H1 (cell line): Measurements from ENCODE around the gene DENND1A. TPM values are rescaled to one million over a fixed set of nuclear protein-coding genes. Genes with fewer than 3 reads are reported as not detected.
A peak's percentile ranks its signal among the peaks of the same experiment; 100 is the strongest.

Experiments used
- CTCF ChIA-PET: fragments of 300-600 bp; sonication (Branson Sonifier 250); formaldehyde crosslinking; loops from one replicate; lab custom pipeline; 2021; ENCODE audit not compliant: partially characterized antibody; lab: Charles Lee
- POLR2A ChIA-PET: fragments of 300-600 bp; sonication (Branson Sonifier 250); formaldehyde crosslinking; loops from one replicate; lab custom pipeline; 2021; ENCODE audit warnings: inconsistent platforms; ENCODE audit not compliant: partially characterized antibody; lab: Charles Lee
- DNase-seq, 2 experiments: peaks; one replicate each; pipeline versions ENCODE4 v3.0.0 to v3.0.0-alpha.2; 2010 to 2022; ENCODE audit warnings: low spot score in 2 of 2, low read depth in 1 of 2, mixed read lengths in 1 of 2
- FAIRE-seq: peaks from 2 replicates; lab custom pipeline; 2011; peaks lifted over from hg19 to GRCh38; lab: Jason Lieb, UNC
- H2AFZ ChIP-seq: 2 replicates; pipeline ENCODE4 v1.8.1; 2012; ENCODE audit warnings: low read length, inconsistent platforms
- H2AK5ac ChIP-seq: 2 replicates; pipeline ENCODE4 v1.6.1; 2013; ENCODE audit warnings: low read depth, low read length
- H2BK120ac ChIP-seq: replicated peaks from 2 replicates; pipeline ENCODE3; 2013; ENCODE audit warnings: low read depth, low read length, inconsistent platforms
- H2BK12ac ChIP-seq: 2 replicates; pipeline ENCODE4 v1.6.1; 2013; ENCODE audit warnings: low read depth, low read length
- H2BK15ac ChIP-seq: 2 replicates; pipeline ENCODE4 v1.6.1; 2013; ENCODE audit warnings: low read length
- H2BK20ac ChIP-seq: 2 replicates; pipeline ENCODE4 v1.6.1; 2013; ENCODE audit warnings: low read length
- H2BK5ac ChIP-seq: 2 replicates; pipeline ENCODE4 v1.6.1; 2013; ENCODE audit warnings: low read depth, low read length
- H3K14ac ChIP-seq: 2 replicates; pipeline ENCODE4 v1.6.1; 2013; ENCODE audit warnings: inconsistent platforms; ENCODE audit not compliant: insufficient read length
- H3K18ac ChIP-seq: 2 replicates; pipeline ENCODE4 v1.6.1; 2013; ENCODE audit warnings: low read length; ENCODE audit errors: extremely low read depth
- H3K23ac ChIP-seq: 2 replicates; pipeline ENCODE4 v1.6.1; 2013; ENCODE audit warnings: inconsistent platforms; ENCODE audit not compliant: insufficient read length
- H3K23me2 ChIP-seq: 2 replicates; pipeline ENCODE4 v1.6.1; 2013; ENCODE audit warnings: low read depth, low read length
- H3K27ac ChIP-seq: 2 replicates; pipeline ENCODE4 v1.6.1; 2011; ENCODE audit warnings: low read depth, low read length, inconsistent platforms
- H3K27me3 ChIP-seq, 4 experiments: replicated peaks in 1 of 4; 1 replicate in 1 of 4; 2 replicates in 3 of 4; pipeline versions ENCODE4 v1.6.1 to v1.8.1; 2011 to 2013; ENCODE audit warnings: low read length in 3 of 4, mild to moderate bottlenecking in 3 of 4, inconsistent platforms in 2 of 4, mixed read lengths in 2 of 4, moderate library complexity in 1 of 4; ENCODE audit not compliant: control insufficient read depth in 3 of 4, insufficient read depth in 3 of 4; ENCODE audit errors: extremely low read depth in 1 of 4
- H3K36me3 ChIP-seq, 4 experiments: 2 replicates each; pipeline versions ENCODE4 v1.6.1 to v1.8.1; 2011 to 2013; ENCODE audit warnings: mild to moderate bottlenecking in 4 of 4, low read length in 3 of 4, moderate library complexity in 2 of 4, control low read depth in 1 of 4, inconsistent platforms in 1 of 4; ENCODE audit not compliant: insufficient read depth in 4 of 4, control insufficient read depth in 2 of 4
- H3K4ac ChIP-seq: replicated peaks from 2 replicates; pipeline ENCODE3; 2013; ENCODE audit warnings: low read length, low read depth, mixed read lengths, inconsistent platforms; ENCODE audit not compliant: insufficient read length
- H3K4me1 ChIP-seq, 4 experiments: replicated peaks in 1 of 4; 1 replicate in 1 of 4; 2 replicates in 3 of 4; pipeline versions ENCODE4 v1.6.1 to v1.8.1; 2011 to 2013; ENCODE audit warnings: low read length in 3 of 4, inconsistent platforms in 2 of 4, mixed read lengths in 1 of 4; ENCODE audit not compliant: insufficient read depth in 4 of 4, control insufficient read depth in 3 of 4
- H3K4me2 ChIP-seq, 2 experiments: 2 replicates each; pipeline versions ENCODE4 v1.6.1 to v1.8.1; 2011 to 2013; ENCODE audit warnings: low read depth in 2 of 2, low read length in 2 of 2, control low read depth in 1 of 2, inconsistent platforms in 1 of 2, mild to moderate bottlenecking in 1 of 2; ENCODE audit not compliant: insufficient read depth in 1 of 2
- H3K4me3 ChIP-seq, 4 experiments: fragments of 200-600, 300-600 bp in 1 of 4; sonication (generic), shearing (Covaris generic), sonication (Bioruptor Twin) in 1 of 4; 2 replicates each; pipeline versions ENCODE4 v1.5.1 to v1.8.1; 2011 to 2016; ENCODE audit warnings: low read length in 4 of 4, low read depth in 3 of 4, control low read depth in 2 of 4, inconsistent platforms in 2 of 4, mild to moderate bottlenecking in 2 of 4, mixed read lengths in 1 of 4, moderate library complexity in 1 of 4; ENCODE audit not compliant: insufficient read depth in 2 of 4; ENCODE audit errors: extremely low read depth in 1 of 4
- H3K56ac ChIP-seq: replicated peaks from 2 replicates; pipeline ENCODE3; 2013; ENCODE audit warnings: low read depth, mild to moderate bottlenecking, mixed read lengths, low read length, inconsistent platforms; ENCODE audit not compliant: insufficient read length
- H3K79me1 ChIP-seq: 2 replicates; pipeline ENCODE4 v1.6.1; 2013; ENCODE audit warnings: low read depth, low read length, control low read depth
- H3K79me2 ChIP-seq, 2 experiments: 2 replicates each; pipeline versions ENCODE4 v1.6.1 to v1.8.1; 2012 to 2013; ENCODE audit warnings: low read length in 2 of 2, mild to moderate bottlenecking in 2 of 2, inconsistent platforms in 1 of 2; ENCODE audit not compliant: insufficient read depth in 2 of 2, control insufficient read depth in 1 of 2
- H3K9ac ChIP-seq, 4 experiments: replicated peaks in 1 of 4; 1 replicate in 1 of 4; 2 replicates in 3 of 4; pipeline versions ENCODE4 v1.6.1 to v1.8.1; 2011 to 2013; ENCODE audit warnings: low read depth in 3 of 4, low read length in 3 of 4, control low read depth in 2 of 4, mild to moderate bottlenecking in 2 of 4, moderate library complexity in 2 of 4, inconsistent platforms in 1 of 4; ENCODE audit errors: extremely low read depth in 1 of 4
- H3K9me3 ChIP-seq, 2 experiments: 2 replicates each; pipeline versions ENCODE4 v1.6.1 to v1.8.1; 2012 to 2013; ENCODE audit warnings: mild to moderate bottlenecking in 2 of 2, moderate library complexity in 2 of 2, control low read depth in 1 of 2, inconsistent platforms in 1 of 2, low read depth in 1 of 2, low read length in 1 of 2, mixed read lengths in 1 of 2; ENCODE audit not compliant: insufficient read depth in 2 of 2
- H4K20me1 ChIP-seq, 2 experiments: replicated peaks in 1 of 2; 2 replicates each; pipeline versions ENCODE3 to v1.8.1; 2011 to 2013; ENCODE audit warnings: inconsistent platforms in 2 of 2, low read length in 2 of 2, mild to moderate bottlenecking in 1 of 2; ENCODE audit not compliant: insufficient read depth in 2 of 2, control insufficient read depth in 1 of 2
- H4K5ac ChIP-seq: 2 replicates; pipeline ENCODE4 v1.6.1; 2013; ENCODE audit warnings: low read length, low read depth, mixed read lengths, inconsistent platforms; ENCODE audit not compliant: insufficient read length
- H4K8ac ChIP-seq: 2 replicates; pipeline ENCODE4 v1.8.0; 2013; ENCODE audit warnings: mild to moderate bottlenecking, moderate library complexity, low read length, inconsistent platforms; ENCODE audit not compliant: insufficient read depth; ENCODE audit errors: extremely low read depth
- H4K91ac ChIP-seq: replicated peaks from 2 replicates; pipeline ENCODE3; 2013; ENCODE audit warnings: low read length, mixed read lengths, inconsistent platforms; ENCODE audit not compliant: insufficient read length
- BCL11A ChIP-seq, 2 experiments: IDR thresholded peaks; one replicate each; pipeline ENCODE4 v1.6.1; 2011; ENCODE audit warnings: low read depth in 2 of 2, low read length in 2 of 2, mild to moderate bottlenecking in 2 of 2
- CEBPB ChIP-seq: IDR thresholded peaks from 2 replicates; pipeline ENCODE4 v1.6.1; 2012; ENCODE audit warnings: low read depth, low read length
- CTCF ChIP-seq, 3 experiments: IDR thresholded peaks; 1 replicate in 2 of 3; 2 replicates in 1 of 3; pipeline versions ENCODE4 v1.5.1 to v1.6.1; 2011; ENCODE audit warnings: low read length in 3 of 3, mild to moderate bottlenecking in 3 of 3, inconsistent platforms in 2 of 3, low read depth in 1 of 3, moderate library complexity in 1 of 3; ENCODE audit not compliant: insufficient read depth in 1 of 3; ENCODE audit errors: control extremely low read depth in 1 of 3
- NANOG ChIP-seq: IDR thresholded peaks from 2 replicates; pipeline ENCODE4 v1.6.1; 2011; ENCODE audit warnings: low read length, low read depth, mild to moderate bottlenecking, inconsistent platforms; ENCODE audit not compliant: insufficient read depth, poor library complexity, severe bottlenecking
- POLR2A ChIP-seq, 2 experiments: IDR thresholded peaks; 1 replicate in 1 of 2; 2 replicates in 1 of 2; pipeline ENCODE4 v1.6.1; 2011; ENCODE audit warnings: low read depth in 2 of 2, low read length in 2 of 2, mild to moderate bottlenecking in 2 of 2; ENCODE audit errors: control extremely low read depth in 1 of 2
- RBBP5 ChIP-seq: IDR thresholded peaks from 2 replicates; pipeline ENCODE4 v1.7.1; 2012; ENCODE audit warnings: low read depth, mild to moderate bottlenecking, inconsistent platforms, low read length, moderate library complexity, borderline replicate concordance
- SAP30 ChIP-seq: fragments of 300-600 bp; sonication (generic); IDR thresholded peaks from 2 replicates; pipeline ENCODE4 v1.7.1; 2012; ENCODE audit warnings: low read length, moderate library complexity, mild to moderate bottlenecking, inconsistent platforms; ENCODE audit not compliant: insufficient read depth, insufficient replicate concordance
- SIX5 ChIP-seq: IDR thresholded peaks from 2 replicates; pipeline ENCODE4 v1.6.1; 2011; ENCODE audit warnings: mild to moderate bottlenecking, low read depth, low read length
- TAF7 ChIP-seq: optimal IDR thresholded peaks from 2 replicates; pipeline ENCODE3; 2011; ENCODE audit warnings: low read depth, mild to moderate bottlenecking, inconsistent platforms, low read length, moderate library complexity, borderline replicate concordance
- TCF12 ChIP-seq: IDR thresholded peaks from 2 replicates; pipeline ENCODE4 v1.6.1; 2011; ENCODE audit warnings: low read depth, mild to moderate bottlenecking, low read length
- ZNF274 ChIP-seq: IDR thresholded peaks from 2 replicates; pipeline ENCODE4 v1.7.0; 2012; ENCODE audit warnings: low read length, borderline replicate concordance; ENCODE audit errors: extremely low read depth
- WGBS, 2 experiments: shearing (Covaris generic) in 1 of 2; methylation state at CpG; one replicate each; pipeline versions ENCODE4 v1.1.6 to v1.1.7; 2013 to 2015; ENCODE audit warnings: low lambda C conversion rate in 2 of 2, mixed read lengths in 2 of 2, inconsistent platforms in 1 of 2, low coverage in 1 of 2, missing lambda C conversion rate in 1 of 2; ENCODE audit not compliant: insufficient replicate concordance in 2 of 2, insufficient coverage in 1 of 2, insufficient read length in 1 of 2; ENCODE audit errors: extremely low coverage in 1 of 2, missing lambda C conversion rate in 1 of 2; 5-methylcytosine and 5-hydroxymethylcytosine counted together
- polyA plus RNA-seq, 7 experiments: library from polyadenylated mRNA; depleted of rRNA in 3 of 7; stranded (reverse) in 5 of 7; unstranded in 2 of 7; fragments of >200 nt in 5 of 7; fragments of 200-250 nt in 2 of 7; gene quantifications; 1 replicate in 5 of 7; 2 replicates in 1 of 7; 4 replicates in 1 of 7; pipeline versions ENCODE4 v1.2.1 to v1.2.3, GENCODE V29; 2011 to 2013; ENCODE audit warnings: missing spikeins in 2 of 7, mixed read lengths in 2 of 7
- total RNA-seq: library from RNA; stranded (reverse); fragmentation: NEBNext Ultra II Directional; extraction: Animal tissue kit (Norgen Biotek cat#: 25700); gene quantifications from 2 replicates; pipeline ENCODE4 v1.2.1, GENCODE V29; 2021

Gene DENND1A
- total and polyA plus RNA-seq, 2 of the 8 experiments (the other 6 are each of a cell fraction or from before 2014, with no cell fraction given), result 24.1 to 26.4 TPM

- no peak overlapping the region for H4K5ac ChIP-seq
- H3K56ac ChIP-seq, result no peak overlapping the region
- no peak overlapping the region for H3K4ac ChIP-seq
- WGBS, 2 experiments, result 89% methylated on average over 7 of the region's 7 CpGs; no CpG with 5 or more reads in 1 of the 2 experiments
- ChIA-PET CTCF (interaction anchor here (1.5 to 1.6 kb wide), 2 partner anchors 13 to 37 kb away, joined by 3 read pairs; no protein-coding TSS in a partner anchor), POLR2A (interaction anchor here (1.3 kb wide), 1 partner anchor 46 kb away, joined by 5 read pairs; no protein-coding TSS in a partner anchor)
- no peaks in the 10 kb centered on the region for H3K79me1 ChIP-seq
- H2BK20ac ChIP-seq, result no peak overlapping the region
- no peaks in the 10 kb centered on the region for H3K27me3 ChIP-seq
- H2BK12ac ChIP-seq, result no peak overlapping the region
- H4K8ac ChIP-seq, result no peak overlapping the region
- no peak for DNase-seq
- no peak overlapping the region for H4K91ac ChIP-seq
- no peak overlapping the region for H3K18ac ChIP-seq
- peaks cover 0 to 3% of the 10 kb centered on the region in 2 experiments for H4K20me1 ChIP-seq
- no peak overlapping the region for H3K4me3 ChIP-seq
- H2BK120ac ChIP-seq, result no peak overlapping the region
- 0 out of 7 replicates have a peak overlapping the region, but pooled peaks of 1 of the 4 experiments have one; percentile 11 for H3K9ac ChIP-seq
- H3K27ac ChIP-seq, result no peak overlapping the region
- H3K9me3 ChIP-seq, result no peaks in the 10 kb centered on the region
- no peak overlapping the region for H3K4me2 ChIP-seq
- no peak overlapping the region for H3K23ac ChIP-seq
- no peak overlapping the region for H2AFZ ChIP-seq
- peaks cover 0 to 3% (median 0%) of the 10 kb centered on the region in 4 experiments; a peak in 3 of 7 replicates for H3K4me1 ChIP-seq
- FAIRE-seq, result no peak
- no peaks in the 10 kb centered on the region for H3K23me2 ChIP-seq
- no peak overlapping the region for H2BK15ac ChIP-seq
- no peaks in the 10 kb centered on the region for H3K79me2 ChIP-seq
- no peak overlapping the region for H3K14ac ChIP-seq
- no peak overlapping the region for H2AK5ac ChIP-seq
- H3K36me3 ChIP-seq, result no peaks in the 10 kb centered on the region
- H2BK5ac ChIP-seq, result no peak overlapping the region
- no peak for TF ChIP-seq BCL11A (IDR thresholded peaks at IDR 0.05; ENCODE audit: low read depth in 2 of 2, low read length in 2 of 2)
- TF ChIP-seq CEBPB, result no peak
- no peak for TF ChIP-seq NANOG
- no peak for TF ChIP-seq SIX5
- no peak for TF ChIP-seq TAF7
- no peak for TF ChIP-seq RBBP5
- TF ChIP-seq ZNF274, result no peak
- no peak for TF ChIP-seq SAP30
- TF ChIP-seq CTCF (IDR thresholded peaks at IDR 0.05; ENCODE audit: control extremely low read depth in 1 of 3, insufficient read depth in 1 of 3, low read depth in 1 of 3, low read length in 3 of 3), result no peak
- TF ChIP-seq TCF12, result no peak
- no peak for TF ChIP-seq POLR2A (IDR thresholded peaks at IDR 0.05; ENCODE audit: control extremely low read depth in 1 of 2, low read depth in 2 of 2, low read length in 2 of 2)
These were observed 424.4 kb downstream of the DENND1A start for GRCh38 chr9:123505496-123505895.
